NCI-H526 treated with DMSO at 0.1 percent for 48 hours (cell line): ENCODE results near the gene SNTA1.
A peak's percentile ranks its signal among the peaks of the same experiment; 100 is the strongest.
"Not testable (repeated sequence)": the region's sequence is repeated elsewhere in the genome, so short reads cannot be mapped to it uniquely, and the experiment has no call there.

Experiments used
- DNase-seq: peaks from one replicate; lab custom pipeline; 2025; lab: John Stamatoyannopoulos, UW

The SNTA1 gene

GRCh38 chr20:33431797-33432381, 11.7 kb downstream of the SNTA1 start:
- no peak for DNase-seq

- DNase-seq: not testable (repeated sequence)
These were observed 19.7 kb downstream of the SNTA1 start for GRCh38 chr20:33423875-33424274.

DNA sequence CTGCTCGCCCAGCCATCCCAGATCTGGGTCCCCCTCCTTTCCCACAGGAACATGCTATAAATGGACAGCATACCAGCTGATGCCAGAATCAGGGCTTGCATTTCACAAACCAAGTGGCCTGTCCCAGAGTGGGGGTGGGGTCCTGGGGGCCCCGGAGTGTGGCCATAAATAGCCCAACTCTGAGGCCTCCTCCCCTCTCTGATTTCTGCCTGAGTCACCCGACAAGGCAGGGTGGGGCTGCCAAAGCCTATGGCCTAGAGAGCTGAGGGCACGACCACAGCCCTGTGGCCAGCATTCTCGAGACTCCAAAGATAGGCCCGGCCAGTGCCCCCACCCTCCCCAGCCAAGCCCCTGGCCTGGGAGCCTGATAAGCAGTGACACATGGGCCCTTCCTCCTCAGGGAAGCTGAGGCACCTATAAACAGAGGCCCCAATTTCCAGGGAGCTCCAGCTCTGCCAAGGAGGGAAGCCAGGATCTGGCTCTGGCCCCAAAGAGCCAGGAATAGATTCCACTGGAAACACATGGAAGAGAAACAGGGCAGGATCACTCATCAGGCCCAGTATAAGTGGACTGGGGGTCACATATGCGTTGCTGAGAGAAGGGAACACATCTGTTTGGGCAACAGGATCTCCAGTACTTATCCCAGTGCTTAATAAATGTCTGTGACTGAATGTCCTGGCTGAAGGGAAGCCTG, 20.3 kb downstream of the SNTA1 start:
- DNase-seq: no peak

- no peak for DNase-seq
These were observed 24.2 kb downstream of the SNTA1 start for GRCh38 chr20:33419140-33419974.

DNA sequence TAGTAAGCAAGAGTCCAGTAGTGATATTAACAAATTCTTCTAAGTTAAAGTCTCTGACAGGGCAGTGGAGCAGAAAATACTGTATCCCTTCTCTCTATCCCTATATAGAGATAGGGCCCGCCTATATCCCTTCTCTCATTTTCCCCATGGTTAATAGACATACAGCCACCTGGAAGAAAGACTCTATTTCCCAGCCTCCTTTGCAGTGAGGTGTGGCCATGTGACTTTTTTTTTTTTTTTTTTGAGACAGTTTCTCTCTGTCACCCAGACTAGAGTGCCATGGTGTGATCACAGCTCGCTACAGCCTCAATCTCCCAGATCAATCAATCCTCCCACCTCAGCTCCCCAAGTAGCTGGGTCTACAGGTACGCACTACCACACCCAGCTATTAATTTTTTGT, 25.5 kb downstream of the SNTA1 start:
- DNase-seq: no peak

DNA sequence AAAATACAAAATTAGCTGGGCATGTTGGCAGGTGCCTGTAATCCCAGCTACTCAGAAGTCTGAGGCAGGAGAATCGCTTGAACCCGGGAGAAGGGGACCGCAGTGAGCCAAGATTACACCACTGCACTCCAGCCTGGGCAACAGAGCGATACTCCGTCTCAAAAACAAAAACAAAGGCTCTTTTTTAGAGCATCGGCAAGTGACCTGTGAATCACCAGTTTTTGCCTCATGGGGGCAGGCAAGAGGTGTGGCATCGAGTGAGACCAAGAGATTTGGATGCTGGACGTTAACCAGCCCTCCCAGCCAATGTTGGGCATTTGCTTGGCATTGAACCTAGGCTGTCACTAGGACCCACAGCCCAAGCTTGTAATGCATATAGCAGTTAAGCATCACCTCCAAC, 27.6 kb downstream of the SNTA1 start:
- no peak for DNase-seq

DNA sequence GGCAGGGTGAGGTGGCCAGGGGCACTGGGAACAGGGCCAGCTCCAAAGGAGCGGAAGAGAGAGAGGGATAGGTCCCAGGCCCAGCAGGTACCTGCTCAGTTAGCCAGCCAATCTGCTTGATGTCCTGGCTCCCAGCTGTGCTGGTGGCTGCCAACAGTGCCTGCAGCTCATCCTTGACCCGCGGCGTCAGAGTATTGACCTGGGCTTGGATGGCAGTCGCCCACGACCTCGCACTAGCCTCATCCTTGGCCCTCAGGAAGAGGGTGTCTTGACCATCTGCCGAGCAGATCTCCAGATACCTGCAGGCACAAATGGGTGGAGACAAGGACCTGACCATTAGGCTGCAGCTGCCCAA, 31.1 kb downstream of the SNTA1 start:
- DNase-seq: no peak

GRCh38 chr20:33411711-33412483, 31.7 kb downstream of the SNTA1 start:
- DNase-seq: no peak

GRCh38 chr20:33411242-33411641, 32.3 kb downstream of the SNTA1 start:
- DNase-seq: no peak

GRCh38 chr20:33410081-33410742, 33.4 kb downstream of the SNTA1 start:
- DNase-seq: no peak

- DNase-seq: no peak
These were observed 34.6 kb downstream of the SNTA1 start for GRCh38 chr20:33408716-33409654.

DNA sequence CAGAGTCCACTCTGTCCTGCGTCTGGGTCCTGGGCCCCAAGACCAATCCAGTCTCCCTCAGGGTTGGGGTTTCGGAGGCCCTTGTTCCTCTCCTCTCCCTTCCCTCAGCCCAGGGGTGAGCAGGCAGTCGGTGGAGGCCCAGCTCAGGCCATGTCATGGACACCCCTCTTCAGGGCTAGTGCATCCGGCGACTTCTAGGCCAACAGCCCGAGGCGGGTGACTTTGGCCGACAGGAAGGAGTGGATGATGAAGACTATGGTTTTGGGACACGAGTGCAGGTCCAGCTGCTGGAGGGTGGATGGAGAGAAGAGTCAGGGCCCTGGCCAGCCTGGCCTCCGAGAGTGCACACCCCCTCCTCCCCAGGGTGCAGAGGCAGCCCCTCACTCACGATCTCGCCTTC, 35.2 kb downstream of the SNTA1 start:
- no peak for DNase-seq

DNA sequence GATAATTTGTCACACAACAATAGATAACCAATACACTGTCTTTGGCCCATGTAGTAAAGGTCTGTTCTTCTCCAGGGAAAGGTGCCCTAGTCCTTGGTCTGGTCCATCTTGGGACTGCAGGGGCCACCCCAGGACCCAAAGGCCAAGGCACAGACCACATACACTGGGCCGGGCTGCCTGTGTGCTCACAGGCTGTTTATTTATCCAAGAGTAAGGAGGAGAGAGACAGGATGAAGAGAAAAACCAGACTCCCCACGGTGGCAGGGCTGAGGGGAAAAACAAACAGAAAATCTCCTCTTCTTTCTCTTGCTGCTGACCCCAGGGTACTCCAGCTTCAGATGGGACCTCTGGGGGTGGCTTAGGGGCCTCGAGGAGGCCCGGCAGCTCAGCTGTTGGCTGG, 35.8 kb downstream of the SNTA1 start:
- no peak for DNase-seq

DNA sequence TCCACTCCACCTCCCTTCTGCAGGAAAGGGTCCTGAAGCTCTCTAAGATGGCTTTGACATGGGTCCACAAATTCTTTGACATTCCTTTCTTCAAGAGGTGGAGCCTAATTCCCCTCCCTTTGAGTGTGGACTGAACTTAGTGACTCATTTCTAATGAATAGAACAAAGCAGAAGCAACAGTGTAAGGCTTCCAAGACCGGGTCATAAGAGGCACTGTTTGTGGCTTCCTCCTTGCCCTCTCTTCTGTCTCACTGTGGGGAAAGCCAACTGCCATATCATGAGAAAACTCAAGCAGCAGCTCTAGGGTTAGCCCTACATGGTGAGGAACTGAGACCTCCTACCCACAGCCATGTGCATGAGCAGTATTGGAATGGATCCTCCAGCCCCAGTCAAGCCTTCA, 36.3 kb downstream of the SNTA1 start:
- DNase-seq: no peak

GRCh38 chr20:33404281-33404680, 39.3 kb downstream of the SNTA1 start:
- DNase-seq: no peak

- no peak for DNase-seq
These were observed 41.6 kb downstream of the SNTA1 start for GRCh38 chr20:33401921-33402369.

DNA sequence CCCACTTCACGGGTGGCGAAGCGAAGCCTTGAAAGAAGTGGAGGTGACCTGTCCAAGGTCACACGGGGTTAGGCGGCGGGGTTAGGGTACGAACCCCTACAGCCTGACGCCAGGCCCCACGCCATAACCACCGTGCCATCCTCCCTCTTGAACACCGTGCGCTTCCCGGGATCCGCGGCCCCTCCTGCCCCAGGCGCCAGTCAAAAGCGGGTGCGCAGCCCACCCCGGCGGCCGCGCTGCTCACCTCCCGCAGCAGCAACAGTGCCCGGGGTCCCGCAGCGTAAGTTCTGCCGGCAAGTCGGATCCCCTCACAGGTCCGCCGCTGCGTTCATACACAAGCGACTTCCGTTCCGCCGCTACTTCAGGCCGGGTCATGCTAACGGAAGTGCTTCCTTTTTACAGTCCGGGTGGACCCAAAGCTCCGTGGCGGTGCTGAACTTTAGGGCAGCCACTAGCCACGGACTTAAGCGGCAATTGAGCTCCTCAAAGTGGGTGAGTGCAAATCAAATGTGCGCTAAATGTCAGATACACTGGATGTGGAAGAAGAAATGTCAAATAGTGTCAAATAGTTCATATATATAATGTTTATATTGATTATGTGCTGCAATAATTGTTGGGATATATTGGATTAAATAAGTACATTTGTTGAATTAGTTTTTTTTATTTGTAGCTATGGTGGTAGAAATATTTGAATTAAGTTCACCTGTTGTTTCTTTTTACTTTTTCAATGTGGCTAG, 42.2 kb downstream of the SNTA1 start, which contains the start of gene CDK5RAP1:
Gene CDK5RAP1, minus strand, starts transcription at position 336 of the 737 bp plus-strand sequence. CDS start 4,455 bp downstream, outside the sequence.
- peak; percentile 89 for DNase-seq

GRCh38 chr20:33400812-33401183, 42.8 kb downstream of the SNTA1 start:
- DNase-seq: peak; percentile 36

- no peak for DNase-seq
These were observed 43.6 kb downstream of the SNTA1 start for GRCh38 chr20:33399924-33400323.

DNA sequence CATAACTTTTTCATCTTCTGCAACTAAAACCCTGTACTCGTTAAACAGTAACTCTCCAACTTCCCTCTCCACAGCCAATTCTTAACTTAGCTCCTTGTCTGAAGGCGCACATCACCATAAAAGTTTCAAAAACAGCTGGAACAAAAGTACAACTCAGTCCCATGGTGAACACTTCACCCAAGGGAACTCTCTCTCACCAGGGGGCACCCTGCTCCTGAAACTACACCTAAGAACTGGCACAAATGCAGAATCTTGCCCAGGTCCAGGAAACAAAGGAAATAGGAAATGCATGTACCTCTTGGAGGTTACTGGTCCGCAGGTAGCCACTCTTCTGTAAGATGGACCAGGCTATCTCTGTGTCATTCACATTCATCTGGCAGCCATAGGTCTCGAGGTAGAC, 48.8 kb downstream of the SNTA1 start:
- DNase-seq: no peak
